Pancreas (tissue), 10 donors: Measurements from ENCODE around the gene MPZL3. TPM values are rescaled to one million over a fixed set of nuclear protein-coding genes. Genes with fewer than 3 reads are reported as not detected.

ENCODE experiments used
- ATAC-seq, 4 donors: fragments of 200-7000 bp; cut with Tn5 transposase; one replicate each; pipeline versions ENCODE4 v1.8.0 to v1.9.1; 2020; ENCODE audit warnings: mild to moderate bottlenecking in 4 of 4, moderate library complexity in 4 of 4
- DNase-seq, 6 donors: peaks; one replicate each; pipeline ENCODE4 v3.0.0-alpha.2; 2020
- FAIRE-seq: peaks from 2 replicates; lab custom pipeline; 2012; peaks lifted over from hg19 to GRCh38; lab: Jason Lieb, UNC
- H3K27ac ChIP-seq, 4 donors: fragments of 200-600 bp; sonication (generic); 1 replicate in 3 of 4; 2 replicates in 1 of 4; pipeline versions ENCODE4 v1.5.0 to v1.8.0; 2020
- H3K27me3 ChIP-seq, 4 donors: fragments of 200-600 bp; one replicate each; pipeline ENCODE4 v1.8.0; 2021
- H3K36me3 ChIP-seq, 3 donors: fragments of 200-600 bp; sonication (generic) in 1 of 3; one replicate each; pipeline versions ENCODE4 v1.5.0 to v1.8.0; 2020 to 2021
- H3K4me1 ChIP-seq, 3 donors: fragments of 200-600 bp; one replicate each; pipeline ENCODE4 v1.8.0; 2021
- H3K4me3 ChIP-seq, 4 donors: fragments of 200-600 bp; sonication (generic) in 2 of 4; one replicate each; pipeline versions ENCODE4 v1.5.0 to v1.8.0; 2020 to 2021
- H3K9me3 ChIP-seq, 4 donors: fragments of 200-600 bp; one replicate each; pipeline ENCODE4 v1.8.0; 2021
- CTCF ChIP-seq, 4 donors: fragments of 200-600 bp; sonication (generic) in 3 of 4; IDR thresholded peaks; one replicate each; pipeline versions ENCODE4 v1.5.0 to v1.8.0; 2021; ENCODE audit warnings: antibody characterized with exemption in 4 of 4
- WGBS, 2 donors: extraction: QIAGEN DNeasy Blood & Tissue Kit; methylation state at CpG; one replicate each; pipeline ENCODE4 v1.1.7; 2013; 5-methylcytosine and 5-hydroxymethylcytosine counted together
- intact Hi-C, 3 donors: fragments of 100-400 bp; cut with DNase I; formaldehyde crosslinking; loops; one replicate each; pipeline versions ENCODE4 v1.11.1 to v1.14.2; 2022
- polyA plus RNA-seq, 2 donors: library from polyadenylated mRNA; stranded (reverse); fragments of 200-250 nt; gene quantifications; one replicate each; pipeline ENCODE4 v1.2.3, GENCODE V29; 2013
- total RNA-seq, 6 donors: library from RNA; stranded (reverse); fragmentation: NEBNext Ultra II Directional in 4 of 6; extraction: Animal tissue kit (Norgen Biotek cat#: 25700) in 4 of 6; gene quantifications; one replicate each; pipeline versions ENCODE4 v1.2.1 to v1.2.4, GENCODE V29; 2021 to 2023
- donor health status: healthy with polysubstance abuse.
- donor health status: DM: no; HTN: no; CAD: no; lungs with moderate emphysema.
- donor health status: DM: no; HTN: no; CAD: no.
- donor health status: control.
- donor health status: control.
- donor health status: Bipolar disorder and iron deficiency.
- donor health status: DM: yes; HTN: yes; CAD: no.
- donor health status: DM: no; HTN: no; CAD: no.
- donor health status: DM: no; HTN: no; CAD: no.
- donor health status: DM: yes; HTN: yes; CAD: no.

MPZL3 gene
- total and polyA plus RNA-seq, 8 donors = 3.8 to 8.0 (median 5.2) TPM

GRCh38 chr11:118224511-118225188 lies 27.5 kb downstream of the MPZL3 start, which contains the start of gene JAML:
TSS of gene JAML (minus strand) at chr11:118225011. CDS start at chr11:118214866, 10,145 bp downstream.
- DNase-seq (no peak), FAIRE-seq (no peak)

GRCh38 chr11:118223992-118224391 lies 28.2 kb downstream of the MPZL3 start:
- ATAC-seq = no peak
- Histone ChIP-seq H3K4me3 (peak overlapping the region in 1 of 4 donors; percentile 28), H3K36me3 (peaks cover 0 to 10% (median 0%) of the 10 kb centered on the region in 3 donors), H3K9me3 (no peaks in the 10 kb centered on the region), H3K4me1 (no peaks in the 10 kb centered on the region), H3K27me3 (no peaks in the 10 kb centered on the region), H3K27ac (no peak overlapping the region)
- DNase-seq = no peak
- WGBS, 2 donors = 77 to 80% methylated on average over 6 of the region's 6 CpGs
- TF ChIP-seq CTCF (IDR thresholded peaks at IDR 0.05) = no peak
- no peak for FAIRE-seq
- intact Hi-C loops = no loop called here

More at GRCh38 chr11:118224511-118225188, 27.5 kb downstream of the MPZL3 start, which contains the start of gene JAML:
- H3K4me1 ChIP-seq = no peaks in the 10 kb centered on the region
- no peaks in the 10 kb centered on the region for H3K9me3 ChIP-seq
- H3K36me3 ChIP-seq = peaks cover 0 to 13% (median 3%) of the 10 kb centered on the region in 3 donors
- no peak for TF ChIP-seq CTCF (IDR thresholded peaks at IDR 0.05)
- no peaks in the 10 kb centered on the region for H3K27me3 ChIP-seq
- WGBS, 2 donors = 71 to 80% methylated on average over 6 of the region's 6 CpGs
- peak within 1 kb of the TSS in 1 of 4 donors; percentile 28 for H3K4me3 ChIP-seq
- peak in 3 of 4 donors; percentile 40 to 66 (median 64) for ATAC-seq
- intact Hi-C loops = no loop called here
- H3K27ac ChIP-seq = no peak within 1 kb of the TSS

GRCh38 chr11:118223570-118223969 lies 28.6 kb downstream of the MPZL3 start:
- H3K27ac ChIP-seq = no peak overlapping the region
- H3K27me3 ChIP-seq = no peaks in the 10 kb centered on the region
- H3K4me3 ChIP-seq = peak overlapping the region in 1 of 4 donors; percentile 28
- no peak for TF ChIP-seq CTCF (IDR thresholded peaks at IDR 0.05)
- intact Hi-C loops = no loop called here
- WGBS, 2 donors = 75 to 83% methylated on average over 2 of the region's 2 CpGs
- H3K9me3 ChIP-seq = no peaks in the 10 kb centered on the region
- ATAC-seq (no peak), FAIRE-seq (no peak), DNase-seq (no peak)
- H3K36me3 ChIP-seq = peaks cover 0 to 9% (median 0%) of the 10 kb centered on the region in 3 donors
- H3K4me1 ChIP-seq = no peaks in the 10 kb centered on the region

GRCh38 chr11:118222437-118222836 lies 29.7 kb downstream of the MPZL3 start:
- Histone ChIP-seq H3K4me1 (no peaks in the 10 kb centered on the region), H3K36me3 (peaks cover 0 to 7% (median 0%) of the 10 kb centered on the region in 3 donors), H3K27ac (no peak overlapping the region), H3K9me3 (no peaks in the 10 kb centered on the region), H3K4me3 (no peak overlapping the region), H3K27me3 (no peaks in the 10 kb centered on the region)
- intact Hi-C loops = no loop called here
- no peak for TF ChIP-seq CTCF (IDR thresholded peaks at IDR 0.05)
- FAIRE-seq (no peak), ATAC-seq (no peak), DNase-seq (no peak)
- WGBS, 2 donors = 48 to 75% methylated on average over 4 of the region's 4 CpGs

- ATAC-seq = no peak
- WGBS, 2 donors = 63 to 73% methylated on average over 5 of the region's 5 CpGs
- H3K9me3 ChIP-seq = no peaks in the 10 kb centered on the region
- no peak for TF ChIP-seq CTCF (IDR thresholded peaks at IDR 0.05)
- no peaks in the 10 kb centered on the region for H3K27me3 ChIP-seq
- H3K4me1 ChIP-seq = no peaks in the 10 kb centered on the region
- intact Hi-C loops = no loop called here
- no peak overlapping the region for H3K27ac ChIP-seq
- no peak for FAIRE-seq
- DNase-seq = no peak
- no peak overlapping the region for H3K4me3 ChIP-seq
- peaks cover 0 to 2% (median 0%) of the 10 kb centered on the region in 3 donors for H3K36me3 ChIP-seq
These were observed 30.7 kb downstream of the MPZL3 start for GRCh38 chr11:118221419-118221818.
